K562 (cell line): Measurements from ENCODE around the gene RARA. TPM values are rescaled to one million over a fixed set of nuclear protein-coding genes. Genes with fewer than 3 reads are reported as not detected.
A peak's percentile ranks its signal among the peaks of the same experiment; 100 is the strongest.

Experiments
- DACH1 ChIP-seq: fragments of 450-650 bp; IDR thresholded peaks from 2 replicates; pipeline ENCODE4 v1.6.1; 2018; ENCODE audit not compliant: partially characterized antibody
- ELF1 ChIP-seq: fragments of 200-800 bp; sonication (Bioruptor generic); IDR thresholded peaks from 2 replicates; pipeline ENCODE4 v1.6.1; 2016; ENCODE audit warnings: missing genetic modification characterization, missing compliant biosample characterization
- HNRNPK ChIP-seq: fragments of 200-400 bp; formaldehyde crosslinking; IDR thresholded peaks from one replicate; pipeline ENCODE4 v1.6.1; 2018; ENCODE audit warnings: mild to moderate bottlenecking, low read depth, low read length; ENCODE audit not compliant: poor library complexity, severe bottlenecking
- HSF4 ChIP-seq: fragments of 250-450 bp; sonication (Bioruptor Pico); IDR thresholded peaks from 2 replicates; pipeline ENCODE4 v2.1.2; 2022; ENCODE audit warnings: mild to moderate bottlenecking, moderate library complexity, borderline replicate concordance
- RBM34 ChIP-seq: fragments of 200-400 bp; formaldehyde crosslinking; IDR thresholded peaks from 2 replicates; pipeline ENCODE4 v1.6.1; 2018; ENCODE audit warnings: low read length, borderline replicate concordance; ENCODE audit not compliant: insufficient read depth
- SP1 ChIP-seq: sonication (generic); formaldehyde crosslinking; IDR thresholded peaks from 2 replicates; pipeline ENCODE4 v1.8.1; 2022; ENCODE audit warnings: mild to moderate bottlenecking, missing genetic modification reagents
- ZBTB2 ChIP-seq: fragments of 450-650 bp; IDR thresholded peaks from 2 replicates; pipeline ENCODE4 v1.6.1; 2016; ENCODE audit warnings: antibody characterized with exemption
- ZBTB7A ChIP-seq: IDR thresholded peaks from 2 replicates; pipeline ENCODE4 v1.6.1; 2011; ENCODE audit warnings: low read depth, mild to moderate bottlenecking, low read length, moderate library complexity, borderline replicate concordance; ENCODE audit not compliant: control insufficient read depth
- ZNF23 ChIP-seq: fragments of 250-450 bp; sonication (Bioruptor Pico); IDR thresholded peaks from 2 replicates; pipeline ENCODE4 v1.4.0; 2020; ENCODE audit warnings: mild to moderate bottlenecking
- ZNF696 ChIP-seq: fragments of 250-450 bp; sonication (Bioruptor Pico); conservative IDR thresholded peaks from 2 replicates; pipeline ENCODE4 v1.4.0; 2020; ENCODE audit warnings: mild to moderate bottlenecking, moderate library complexity
- ZNF79 ChIP-seq: fragments of 250-450 bp; sonication (Bioruptor Pico); IDR thresholded peaks from 2 replicates; pipeline ENCODE4 v1.4.0; 2020; ENCODE audit warnings: low read depth, mild to moderate bottlenecking, moderate library complexity
- polyA plus RNA-seq, 8 experiments: library from polyadenylated mRNA; depleted of rRNA in 4 of 8; stranded (reverse) in 5 of 8; unstranded in 3 of 8; fragments of >200 nt; fragmentation: Nextera tagmentation in 2 of 8; fragmentation: Illumina TruSeq in 1 of 8; extraction: Ambion mirVana in 2 of 8; extraction: Trizol in 1 of 8; gene quantifications; 2 replicates each; pipeline versions ENCODE4 v1.2.1 to v1.2.3, GENCODE V29; 2011 to 2014; ENCODE audit warnings: inconsistent platforms in 1 of 8, missing spikeins in 1 of 8
- total RNA-seq, 7 experiments: library from RNA; depleted of rRNA in 6 of 7; stranded (reverse); fragments of >200 nt in 6 of 7; fragmentation: Illumina TruSeq in 2 of 7; extraction: Trizol in 2 of 7; gene quantifications; 2 replicates each; pipeline versions ENCODE4 v1.2.1 to v1.2.3, GENCODE V29; 2011 to 2021; ENCODE audit warnings: low replicate concordance in 1 of 7
- TF ChIP-seq, protein P1 (sequence below): fragments of 200-600 bp; sonication (generic); IDR thresholded peaks from one replicate; pipeline ENCODE4 v1.6.1; 2012; ENCODE audit warnings: mild to moderate bottlenecking, low read depth, low read length, inconsistent platforms
- TF ChIP-seq, protein P2 (sequence below), 2 experiments: fragments of 450-650 bp; IDR thresholded peaks; 2 replicates each; pipeline ENCODE4 v1.6.1; 2016

RARA gene
- total and polyA plus RNA-seq, 9 of the 15 experiments (the other 6 are each of a cell fraction or from before 2014, with no cell fraction given): 0.10 to 28.0 (median 7.9) TPM

- peak; percentile 44; the same call in 1 of the 2 replicates for TF ChIP-seq ZBTB2
- TF ChIP-seq, protein P1, sequence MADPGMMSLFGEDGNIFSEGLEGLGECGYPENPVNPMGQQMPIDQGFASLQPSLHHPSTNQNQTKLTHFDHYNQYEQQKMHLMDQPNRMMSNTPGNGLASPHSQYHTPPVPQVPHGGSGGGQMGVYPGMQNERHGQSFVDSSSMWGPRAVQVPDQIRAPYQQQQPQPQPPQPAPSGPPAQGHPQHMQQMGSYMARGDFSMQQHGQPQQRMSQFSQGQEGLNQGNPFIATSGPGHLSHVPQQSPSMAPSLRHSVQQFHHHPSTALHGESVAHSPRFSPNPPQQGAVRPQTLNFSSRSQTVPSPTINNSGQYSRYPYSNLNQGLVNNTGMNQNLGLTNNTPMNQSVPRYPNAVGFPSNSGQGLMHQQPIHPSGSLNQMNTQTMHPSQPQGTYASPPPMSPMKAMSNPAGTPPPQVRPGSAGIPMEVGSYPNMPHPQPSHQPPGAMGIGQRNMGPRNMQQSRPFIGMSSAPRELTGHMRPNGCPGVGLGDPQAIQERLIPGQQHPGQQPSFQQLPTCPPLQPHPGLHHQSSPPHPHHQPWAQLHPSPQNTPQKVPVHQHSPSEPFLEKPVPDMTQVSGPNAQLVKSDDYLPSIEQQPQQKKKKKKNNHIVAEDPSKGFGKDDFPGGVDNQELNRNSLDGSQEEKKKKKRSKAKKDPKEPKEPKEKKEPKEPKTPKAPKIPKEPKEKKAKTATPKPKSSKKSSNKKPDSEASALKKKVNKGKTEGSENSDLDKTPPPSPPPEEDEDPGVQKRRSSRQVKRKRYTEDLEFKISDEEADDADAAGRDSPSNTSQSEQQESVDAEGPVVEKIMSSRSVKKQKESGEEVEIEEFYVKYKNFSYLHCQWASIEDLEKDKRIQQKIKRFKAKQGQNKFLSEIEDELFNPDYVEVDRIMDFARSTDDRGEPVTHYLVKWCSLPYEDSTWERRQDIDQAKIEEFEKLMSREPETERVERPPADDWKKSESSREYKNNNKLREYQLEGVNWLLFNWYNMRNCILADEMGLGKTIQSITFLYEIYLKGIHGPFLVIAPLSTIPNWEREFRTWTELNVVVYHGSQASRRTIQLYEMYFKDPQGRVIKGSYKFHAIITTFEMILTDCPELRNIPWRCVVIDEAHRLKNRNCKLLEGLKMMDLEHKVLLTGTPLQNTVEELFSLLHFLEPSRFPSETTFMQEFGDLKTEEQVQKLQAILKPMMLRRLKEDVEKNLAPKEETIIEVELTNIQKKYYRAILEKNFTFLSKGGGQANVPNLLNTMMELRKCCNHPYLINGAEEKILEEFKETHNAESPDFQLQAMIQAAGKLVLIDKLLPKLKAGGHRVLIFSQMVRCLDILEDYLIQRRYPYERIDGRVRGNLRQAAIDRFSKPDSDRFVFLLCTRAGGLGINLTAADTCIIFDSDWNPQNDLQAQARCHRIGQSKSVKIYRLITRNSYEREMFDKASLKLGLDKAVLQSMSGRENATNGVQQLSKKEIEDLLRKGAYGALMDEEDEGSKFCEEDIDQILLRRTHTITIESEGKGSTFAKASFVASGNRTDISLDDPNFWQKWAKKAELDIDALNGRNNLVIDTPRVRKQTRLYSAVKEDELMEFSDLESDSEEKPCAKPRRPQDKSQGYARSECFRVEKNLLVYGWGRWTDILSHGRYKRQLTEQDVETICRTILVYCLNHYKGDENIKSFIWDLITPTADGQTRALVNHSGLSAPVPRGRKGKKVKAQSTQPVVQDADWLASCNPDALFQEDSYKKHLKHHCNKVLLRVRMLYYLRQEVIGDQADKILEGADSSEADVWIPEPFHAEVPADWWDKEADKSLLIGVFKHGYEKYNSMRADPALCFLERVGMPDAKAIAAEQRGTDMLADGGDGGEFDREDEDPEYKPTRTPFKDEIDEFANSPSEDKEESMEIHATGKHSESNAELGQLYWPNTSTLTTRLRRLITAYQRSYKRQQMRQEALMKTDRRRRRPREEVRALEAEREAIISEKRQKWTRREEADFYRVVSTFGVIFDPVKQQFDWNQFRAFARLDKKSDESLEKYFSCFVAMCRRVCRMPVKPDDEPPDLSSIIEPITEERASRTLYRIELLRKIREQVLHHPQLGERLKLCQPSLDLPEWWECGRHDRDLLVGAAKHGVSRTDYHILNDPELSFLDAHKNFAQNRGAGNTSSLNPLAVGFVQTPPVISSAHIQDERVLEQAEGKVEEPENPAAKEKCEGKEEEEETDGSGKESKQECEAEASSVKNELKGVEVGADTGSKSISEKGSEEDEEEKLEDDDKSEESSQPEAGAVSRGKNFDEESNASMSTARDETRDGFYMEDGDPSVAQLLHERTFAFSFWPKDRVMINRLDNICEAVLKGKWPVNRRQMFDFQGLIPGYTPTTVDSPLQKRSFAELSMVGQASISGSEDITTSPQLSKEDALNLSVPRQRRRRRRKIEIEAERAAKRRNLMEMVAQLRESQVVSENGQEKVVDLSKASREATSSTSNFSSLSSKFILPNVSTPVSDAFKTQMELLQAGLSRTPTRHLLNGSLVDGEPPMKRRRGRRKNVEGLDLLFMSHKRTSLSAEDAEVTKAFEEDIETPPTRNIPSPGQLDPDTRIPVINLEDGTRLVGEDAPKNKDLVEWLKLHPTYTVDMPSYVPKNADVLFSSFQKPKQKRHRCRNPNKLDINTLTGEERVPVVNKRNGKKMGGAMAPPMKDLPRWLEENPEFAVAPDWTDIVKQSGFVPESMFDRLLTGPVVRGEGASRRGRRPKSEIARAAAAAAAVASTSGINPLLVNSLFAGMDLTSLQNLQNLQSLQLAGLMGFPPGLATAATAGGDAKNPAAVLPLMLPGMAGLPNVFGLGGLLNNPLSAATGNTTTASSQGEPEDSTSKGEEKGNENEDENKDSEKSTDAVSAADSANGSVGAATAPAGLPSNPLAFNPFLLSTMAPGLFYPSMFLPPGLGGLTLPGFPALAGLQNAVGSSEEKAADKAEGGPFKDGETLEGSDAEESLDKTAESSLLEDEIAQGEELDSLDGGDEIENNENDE: no peak
- no peak for TF ChIP-seq ZNF696
- TF ChIP-seq ZNF79: no peak
- no peak for TF ChIP-seq RBM34
- TF ChIP-seq HNRNPK: no peak
- TF ChIP-seq ZNF23 (CRISPR knock-in tag): no peak
- TF ChIP-seq SP1 (CRISPR knock-in tag): no peak
- TF ChIP-seq ZBTB7A: peak; percentile 73; the same call in 1 of the 2 replicates
- no peak for TF ChIP-seq DACH1
- TF ChIP-seq HSF4 (CRISPR knock-in tag): no peak
- TF ChIP-seq, protein P2, sequence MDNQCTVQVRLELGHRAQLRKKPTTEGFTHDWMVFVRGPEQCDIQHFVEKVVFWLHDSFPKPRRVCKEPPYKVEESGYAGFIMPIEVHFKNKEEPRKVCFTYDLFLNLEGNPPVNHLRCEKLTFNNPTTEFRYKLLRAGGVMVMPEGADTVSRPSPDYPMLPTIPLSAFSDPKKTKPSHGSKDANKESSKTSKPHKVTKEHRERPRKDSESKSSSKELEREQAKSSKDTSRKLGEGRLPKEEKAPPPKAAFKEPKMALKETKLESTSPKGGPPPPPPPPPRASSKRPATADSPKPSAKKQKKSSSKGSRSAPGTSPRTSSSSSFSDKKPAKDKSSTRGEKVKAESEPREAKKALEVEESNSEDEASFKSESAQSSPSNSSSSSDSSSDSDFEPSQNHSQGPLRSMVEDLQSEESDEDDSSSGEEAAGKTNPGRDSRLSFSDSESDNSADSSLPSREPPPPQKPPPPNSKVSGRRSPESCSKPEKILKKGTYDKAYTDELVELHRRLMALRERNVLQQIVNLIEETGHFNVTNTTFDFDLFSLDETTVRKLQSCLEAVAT (IDR thresholded peaks at IDR 0.05): no peak
- no peak for TF ChIP-seq ELF1 (tag)
Measured at GRCh38 chr17:40341808-40342503, 33.0 kb downstream of the RARA start (continued).
